GM18511 (cell line): ENCODE data around the gene FUBP3.

Experiments used
- ATAC-seq: cut with Tn5 transposase; IDR thresholded peaks from one replicate; pipeline ENCODE4 v1.9.1; 2021; ENCODE audit warnings: mild to moderate bottlenecking, moderate library complexity; ENCODE audit not compliant: unreplicated experiment

FUBP3 gene

DNA sequence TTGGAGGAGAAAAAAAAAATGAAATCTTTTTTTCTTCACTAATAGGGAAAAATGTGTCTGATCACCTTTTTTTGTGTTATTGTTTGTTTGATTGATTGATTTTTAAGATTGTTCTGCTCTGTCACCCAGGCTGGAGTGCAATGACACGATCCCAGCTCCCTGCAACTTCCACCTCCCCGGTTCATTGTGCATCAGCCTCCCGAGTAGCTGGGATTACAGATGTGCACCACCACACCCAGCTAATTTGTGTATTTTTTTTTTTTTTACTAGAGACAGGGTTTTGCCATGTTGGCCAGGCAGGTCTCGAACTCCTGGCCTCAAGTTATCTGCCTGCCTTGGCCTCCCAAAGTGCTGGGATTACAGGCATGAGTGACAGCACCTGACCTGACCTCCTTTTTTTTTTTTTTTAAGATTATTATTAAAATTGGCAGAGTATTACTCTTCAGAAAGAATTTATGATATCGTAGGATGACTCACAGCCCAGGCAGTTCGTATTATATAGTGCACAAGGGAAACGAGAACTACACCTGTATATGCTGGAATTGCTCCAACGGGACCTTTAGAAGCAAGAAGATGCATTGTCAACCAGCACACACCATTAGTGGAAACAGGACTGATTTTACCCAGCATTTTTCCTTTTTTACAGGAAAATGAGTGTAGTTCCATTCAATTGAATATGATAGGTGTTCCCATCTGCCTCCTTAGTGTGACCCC lies 27.7 kb downstream of the FUBP3 start:
- ATAC-seq, result no peak

GRCh38 chr9:130607640-130608420 lies 28.5 kb downstream of the FUBP3 start:
- ATAC-seq, result no peak

DNA sequence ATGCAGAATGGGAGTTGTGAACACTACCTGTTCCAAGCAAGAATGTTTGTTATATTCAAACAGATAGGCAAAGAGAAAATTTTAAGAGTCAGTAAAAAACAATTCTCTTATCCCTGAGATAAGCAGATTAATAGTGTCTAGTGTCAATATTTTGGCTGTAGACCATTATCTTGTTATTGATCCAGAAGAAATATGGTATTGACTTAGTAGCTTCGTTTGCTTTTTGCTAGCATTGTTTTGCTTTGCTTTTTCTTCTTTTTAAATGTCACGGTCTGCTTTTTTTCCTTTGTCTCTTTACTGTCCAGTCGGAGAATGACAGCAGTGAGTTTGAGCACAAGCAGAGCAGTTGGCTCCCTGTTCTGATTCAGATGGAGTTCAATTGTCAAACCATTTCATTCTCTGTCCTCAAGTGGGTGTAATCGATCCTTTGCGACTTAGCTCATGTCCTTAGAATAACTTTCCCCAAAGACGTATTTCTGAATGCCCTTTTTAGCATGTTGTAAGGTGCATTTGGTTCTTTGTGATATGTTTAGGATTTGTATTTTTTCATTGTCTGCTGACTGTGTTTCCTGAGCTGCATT lies 29.3 kb downstream of the FUBP3 start:
- no peak for ATAC-seq

DNA sequence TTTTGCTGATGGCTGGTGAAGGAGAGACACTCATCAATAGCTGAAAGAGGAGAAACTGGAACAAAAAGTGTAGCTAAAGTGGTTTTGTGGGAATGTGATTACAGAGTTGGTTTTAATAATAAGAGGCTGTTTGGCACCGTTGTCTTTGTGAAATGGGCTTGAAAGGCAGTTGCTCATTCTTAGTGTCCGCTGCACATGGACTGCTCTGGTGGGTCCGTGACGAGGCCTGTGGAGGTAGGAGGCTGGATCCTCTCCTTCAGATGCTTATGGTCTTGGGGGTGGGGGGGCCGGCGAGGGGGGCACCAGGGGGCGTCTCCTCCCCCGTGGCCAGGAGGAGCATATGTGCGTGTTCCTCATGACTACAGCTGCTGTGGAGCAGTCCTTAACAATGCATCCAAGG lies 29.8 kb downstream of the FUBP3 start:
- no peak for ATAC-seq

- ATAC-seq, result no peak
These were observed 31.7 kb downstream of the FUBP3 start for GRCh38 chr9:130610862-130611707.

DNA sequence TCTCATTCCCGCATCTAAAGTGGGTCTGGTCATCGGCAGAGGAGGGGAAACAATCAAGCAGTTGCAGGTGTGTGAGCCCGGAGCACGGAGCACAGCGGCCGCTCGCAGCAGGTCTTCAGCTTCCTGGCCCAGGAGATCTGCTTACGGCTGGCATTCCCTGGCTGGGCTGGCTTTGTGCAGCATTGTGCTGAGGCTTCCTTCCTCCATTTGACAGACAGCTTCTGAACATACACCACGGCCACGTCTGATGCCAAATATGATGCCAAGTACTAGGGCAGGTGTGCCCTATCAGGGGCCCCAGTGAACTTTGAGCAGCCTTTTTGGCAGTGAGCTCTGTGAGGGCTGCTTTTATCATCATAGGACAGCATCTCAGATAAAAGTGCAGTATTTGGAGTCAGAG lies 37.1 kb downstream of the FUBP3 start:
- no peak for ATAC-seq

DNA sequence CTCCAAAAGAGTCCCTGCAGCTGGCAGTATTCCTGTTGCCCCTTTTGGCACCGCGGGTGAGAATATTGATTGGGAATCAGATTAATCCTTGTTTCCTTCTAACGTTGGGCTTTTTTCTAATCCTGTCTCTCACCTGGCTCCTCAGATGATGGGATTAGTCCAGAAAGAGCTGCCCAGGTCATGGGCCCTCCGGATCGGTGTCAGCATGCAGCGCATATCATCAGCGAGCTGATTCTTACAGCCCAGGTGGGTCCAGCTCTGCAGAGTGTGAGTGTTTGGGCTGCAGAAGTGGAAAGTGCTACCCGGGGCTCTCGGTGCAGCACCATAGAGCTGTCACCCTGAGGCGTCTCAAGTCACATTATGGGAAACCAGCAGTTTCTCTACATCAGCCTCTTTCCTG lies 44.1 kb downstream of the FUBP3 start:
- no peak for ATAC-seq

GRCh38 chr9:130624154-130624553 lies 44.8 kb downstream of the FUBP3 start:
- no peak for ATAC-seq

DNA sequence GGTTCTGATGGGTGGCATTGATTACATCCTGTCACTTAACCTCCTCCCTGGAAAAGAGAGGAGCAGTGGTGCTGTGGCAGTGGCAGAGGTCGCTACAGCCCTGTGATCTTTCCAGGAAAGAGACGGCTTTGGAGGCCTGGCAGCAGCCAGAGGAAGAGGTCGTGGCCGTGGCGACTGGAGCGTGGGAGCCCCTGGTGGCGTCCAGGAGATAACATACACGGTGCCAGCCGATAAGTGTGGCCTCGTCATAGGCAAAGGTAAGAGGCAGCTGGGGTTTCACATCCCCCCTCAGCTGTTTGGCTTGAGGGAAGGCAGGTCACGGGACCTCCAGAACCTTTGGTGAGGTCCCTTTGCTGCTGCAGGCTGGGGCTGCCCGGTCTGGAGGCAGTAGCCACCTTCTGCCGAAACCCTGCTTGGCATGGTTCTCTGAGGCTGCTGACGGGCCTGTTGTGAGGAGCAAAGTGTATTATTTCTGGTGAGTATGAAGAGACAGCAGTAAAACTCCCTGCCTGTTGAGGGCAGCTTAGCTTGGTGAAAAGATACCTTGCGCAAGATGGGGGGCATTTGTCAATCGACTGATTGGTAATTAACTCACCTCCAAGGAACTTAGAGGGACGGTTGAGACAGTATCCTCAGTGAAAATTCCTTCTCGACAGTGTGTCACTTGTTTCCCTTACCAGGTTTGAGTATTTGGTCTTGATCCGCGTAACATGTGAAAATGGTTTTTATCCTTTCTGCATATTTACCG lies 47.0 kb downstream of the FUBP3 start:
- no peak for ATAC-seq

DNA sequence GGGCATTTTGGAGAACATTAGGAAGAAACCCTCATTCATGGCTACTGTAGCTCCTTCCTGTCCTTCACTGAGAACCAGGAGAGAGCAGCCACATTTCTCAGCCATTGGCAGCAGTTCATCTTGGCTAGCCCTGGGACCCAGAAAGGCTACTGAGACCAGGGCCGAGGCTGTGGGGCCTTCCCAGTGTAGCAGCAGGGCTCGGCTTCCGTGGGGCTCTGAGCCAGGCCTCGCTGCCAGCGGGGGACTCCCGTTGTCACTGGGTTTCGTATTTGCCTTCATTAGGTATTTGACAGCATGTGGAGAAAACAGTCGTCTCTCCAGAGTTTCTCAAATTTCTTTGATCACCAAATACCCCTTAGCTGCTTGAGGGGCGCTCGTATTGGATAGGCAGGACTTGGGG lies 47.7 kb downstream of the FUBP3 start:
- ATAC-seq, result no peak

DNA sequence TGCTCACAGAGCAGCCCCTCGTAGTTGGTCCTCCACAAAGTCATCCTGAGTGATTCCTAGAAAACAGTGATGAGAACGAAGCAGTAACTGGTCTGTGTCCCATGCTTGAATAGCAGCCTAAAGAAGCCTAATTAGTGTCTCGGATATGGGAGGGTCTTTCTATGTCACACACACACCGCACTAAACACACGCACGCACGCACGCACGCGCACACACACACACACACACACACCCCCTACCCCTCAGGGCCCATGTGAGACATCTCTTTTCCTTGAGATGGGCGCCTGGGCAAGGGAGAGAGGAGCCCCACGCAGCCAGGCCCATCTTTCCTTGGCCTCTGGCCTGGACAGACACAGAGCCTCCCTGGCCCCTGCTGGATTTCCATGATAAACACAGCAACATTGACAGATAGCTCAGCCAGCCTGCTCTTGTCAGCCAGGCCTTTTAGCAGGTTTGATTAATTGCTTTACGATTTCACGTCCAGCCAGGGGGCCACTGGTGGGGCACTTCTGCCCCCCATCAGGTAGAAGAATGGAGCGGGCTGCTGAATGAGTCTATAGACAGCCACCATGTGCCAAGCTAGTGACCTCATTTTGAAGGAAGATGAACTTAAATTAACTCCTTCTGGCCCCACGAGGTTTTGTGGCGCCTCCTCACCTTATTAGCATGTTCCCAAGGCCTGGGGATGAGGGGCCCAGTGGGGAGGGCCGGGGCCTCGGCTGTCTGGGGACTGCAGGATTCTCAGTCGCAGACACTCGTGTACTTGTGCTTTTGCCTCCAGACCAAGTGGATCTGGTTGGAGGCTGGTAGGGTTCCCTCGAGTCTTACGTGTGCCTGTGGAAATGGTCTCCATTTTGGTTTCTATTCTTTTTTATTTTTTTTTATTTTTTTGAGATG lies 48.8 kb downstream of the FUBP3 start:
- ATAC-seq, result no peak

DNA sequence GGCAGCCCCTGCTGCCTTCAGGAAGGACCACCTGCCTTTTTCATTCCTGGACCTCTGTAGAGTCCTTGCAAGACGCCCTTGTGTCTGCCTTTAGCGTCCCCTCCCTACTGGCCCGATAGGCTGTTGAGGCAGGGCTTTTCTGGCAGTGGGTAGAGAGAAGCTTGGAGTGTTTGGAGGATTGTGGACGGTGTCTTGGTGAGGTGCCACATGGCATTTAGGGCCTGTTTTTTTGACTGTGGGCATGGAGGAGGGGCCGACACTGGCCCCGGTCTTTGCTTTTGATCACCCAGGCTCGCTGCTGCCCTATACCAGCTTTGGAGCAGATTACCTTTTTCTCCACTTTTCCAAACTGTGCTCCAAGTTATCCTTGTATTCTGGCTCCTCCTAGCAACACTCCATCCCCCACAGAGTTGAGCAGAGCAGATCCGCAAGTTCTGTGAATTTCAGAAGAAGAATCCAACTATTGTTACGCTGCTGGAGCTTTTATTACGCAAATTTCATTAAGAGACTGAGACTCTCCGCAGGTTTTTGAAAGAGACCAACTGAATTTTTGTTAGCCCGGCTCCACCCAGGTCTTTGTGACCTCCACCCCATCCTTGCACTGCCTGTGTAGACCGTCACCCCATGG lies 50.2 kb downstream of the FUBP3 start:
- no peak for ATAC-seq

DNA sequence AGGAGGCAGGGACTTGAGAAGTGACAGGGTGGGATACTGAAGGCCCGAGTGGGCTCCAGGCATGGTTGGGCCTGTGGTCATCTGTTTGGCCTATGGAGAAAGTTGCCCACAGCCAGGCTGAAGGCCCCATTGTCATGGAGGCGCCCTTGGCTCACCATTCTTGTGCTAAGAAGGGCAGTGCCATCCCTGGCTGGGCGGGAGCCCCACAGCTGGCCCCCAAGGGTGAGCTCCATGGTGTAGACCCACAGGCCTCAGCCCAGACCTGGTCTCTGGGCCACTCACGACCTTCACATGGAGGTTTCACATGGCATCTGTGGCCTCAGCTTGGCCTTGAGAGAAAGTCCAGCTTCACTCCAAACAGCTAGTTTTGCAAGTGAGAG lies 50.7 kb downstream of the FUBP3 start:
- no peak for ATAC-seq

DNA sequence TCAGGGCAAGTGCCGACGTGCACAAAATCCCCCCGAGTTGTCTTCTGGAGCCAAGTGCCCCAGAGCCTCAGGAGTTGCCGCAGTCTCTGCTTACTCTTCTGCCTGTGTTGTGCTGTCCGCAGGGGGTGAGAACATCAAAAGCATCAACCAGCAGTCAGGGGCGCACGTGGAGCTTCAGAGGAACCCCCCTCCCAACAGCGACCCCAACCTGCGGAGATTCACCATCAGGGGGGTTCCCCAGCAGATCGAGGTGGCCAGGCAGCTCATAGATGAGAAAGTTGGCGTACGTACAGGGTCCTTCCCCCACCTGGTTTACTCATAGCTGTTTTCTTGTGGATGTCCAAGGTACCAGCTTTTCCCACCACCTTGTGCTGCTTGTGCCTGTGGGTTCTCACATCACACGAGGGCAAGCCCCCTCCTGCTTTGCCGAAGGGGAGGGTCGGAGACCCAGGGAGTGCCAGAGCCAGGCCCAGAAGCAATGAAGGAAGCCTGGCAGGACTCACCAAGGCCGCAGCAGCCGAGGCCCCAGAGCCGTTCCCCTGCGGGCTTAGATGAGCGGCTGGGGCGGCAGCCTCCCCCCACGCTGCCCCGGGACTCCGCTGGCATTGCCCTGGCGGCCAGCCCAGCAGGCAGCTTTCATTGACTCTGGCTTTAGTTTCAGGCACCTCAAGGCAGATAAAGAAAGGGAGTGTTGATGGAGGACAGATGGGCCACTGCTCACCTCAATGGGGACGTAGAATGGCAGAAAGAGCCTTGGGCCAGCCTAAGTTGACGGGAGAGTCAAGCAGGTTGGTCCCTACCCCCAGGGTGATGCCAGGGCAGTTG lies 51.3 kb downstream of the FUBP3 start:
- ATAC-seq, result no peak

DNA sequence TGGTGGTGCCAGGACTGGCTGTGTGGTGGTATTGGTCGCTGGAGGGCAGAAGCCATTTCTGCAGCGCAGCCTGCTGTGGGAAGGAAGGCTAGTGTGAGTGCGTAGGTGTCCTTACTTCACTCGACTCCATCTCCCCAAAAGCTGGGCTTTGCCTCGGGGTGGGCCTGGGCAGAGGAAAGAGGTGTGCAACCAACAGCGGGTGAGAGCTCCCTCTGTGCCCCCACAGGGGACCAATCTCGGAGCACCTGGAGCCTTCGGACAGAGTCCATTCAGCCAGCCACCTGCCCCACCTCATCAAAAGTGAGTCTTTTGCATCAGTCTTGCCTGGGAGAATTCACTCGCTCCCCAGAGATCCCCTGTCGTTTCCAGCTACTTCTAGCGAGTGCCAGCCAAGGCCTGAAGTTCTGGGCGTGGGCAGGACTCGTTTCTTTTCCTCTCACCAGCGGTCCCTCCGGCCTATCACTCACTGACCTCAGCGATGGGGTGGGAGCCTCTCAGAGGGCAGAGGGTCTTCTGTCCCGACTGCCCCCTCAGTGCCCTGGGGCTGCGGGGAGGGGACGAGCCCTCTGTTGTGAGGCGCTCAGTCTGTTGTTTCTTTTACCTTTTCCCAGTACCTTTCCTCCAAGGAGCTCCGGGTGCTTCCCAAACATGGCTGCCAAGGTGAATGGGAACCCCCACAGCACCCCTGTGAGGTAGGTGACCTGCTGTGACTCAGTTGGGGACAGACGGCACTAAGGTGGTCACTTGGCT lies 52.1 kb downstream of the FUBP3 start:
- no peak for ATAC-seq

DNA sequence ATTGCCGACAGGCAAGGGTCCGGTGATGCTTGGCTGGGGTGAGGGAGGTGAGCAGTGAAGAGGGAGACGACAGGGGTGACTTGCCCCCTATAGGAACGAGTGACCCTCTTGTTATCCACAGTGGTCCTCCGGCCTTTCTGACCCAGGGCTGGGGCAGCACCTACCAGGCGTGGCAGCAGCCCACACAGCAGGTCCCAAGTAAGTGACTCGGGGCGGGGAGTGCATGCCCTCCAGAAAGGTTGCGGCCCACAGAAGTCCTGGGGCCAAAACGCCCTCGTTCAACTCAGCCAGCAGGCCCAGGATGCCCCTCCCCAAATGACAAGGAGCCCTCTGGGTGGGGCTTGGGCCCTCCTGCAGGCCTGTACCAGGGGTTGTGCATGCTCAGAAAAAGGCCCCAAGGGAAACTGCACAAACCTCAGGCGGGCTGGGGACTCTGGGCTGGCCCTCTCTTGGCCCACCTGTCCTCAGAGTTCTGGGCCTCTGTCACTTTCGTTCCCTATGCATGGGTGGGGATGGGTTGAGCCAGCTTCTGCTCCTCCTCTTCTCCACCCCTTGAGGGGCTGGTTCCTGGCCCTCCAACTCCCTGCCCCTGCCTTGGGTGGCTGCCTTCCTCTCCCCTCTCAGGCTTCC lies 52.8 kb downstream of the FUBP3 start:
- no peak for ATAC-seq

DNA sequence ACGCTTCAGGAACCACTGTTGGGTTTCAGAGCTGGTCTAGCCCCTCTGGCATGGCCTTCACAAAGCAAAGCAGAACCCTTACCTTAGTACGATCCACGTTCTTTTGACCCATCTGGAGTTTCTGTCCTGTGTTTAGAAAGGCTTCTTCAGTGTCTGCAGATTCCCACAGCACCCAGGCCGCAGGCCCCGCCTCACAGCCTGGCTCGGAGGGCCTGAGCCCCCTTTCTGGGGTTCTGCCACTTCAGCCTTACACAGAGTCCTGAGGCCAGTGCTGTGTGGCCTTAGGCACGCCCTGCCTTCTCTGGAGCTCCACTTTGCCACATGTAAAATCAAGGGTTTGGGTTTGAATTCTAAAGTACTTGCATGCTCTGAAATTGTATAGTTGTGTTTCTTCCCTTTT lies 53.5 kb downstream of the FUBP3 start:
- ATAC-seq, result no peak
